Suppressor macrophage treated with lipopolysaccharide for 1 hour (primary cell): ENCODE results near the gene ZFAND3.

Experiments used
- DNase-seq, 3 donors: peaks; one replicate each; pipeline ENCODE4 v3.0.0-alpha.2; 2020 to 2022

Gene ZFAND3, protein sequence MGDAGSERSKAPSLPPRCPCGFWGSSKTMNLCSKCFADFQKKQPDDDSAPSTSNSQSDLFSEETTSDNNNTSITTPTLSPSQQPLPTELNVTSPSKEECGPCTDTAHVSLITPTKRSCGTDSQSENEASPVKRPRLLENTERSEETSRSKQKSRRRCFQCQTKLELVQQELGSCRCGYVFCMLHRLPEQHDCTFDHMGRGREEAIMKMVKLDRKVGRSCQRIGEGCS

DNA sequence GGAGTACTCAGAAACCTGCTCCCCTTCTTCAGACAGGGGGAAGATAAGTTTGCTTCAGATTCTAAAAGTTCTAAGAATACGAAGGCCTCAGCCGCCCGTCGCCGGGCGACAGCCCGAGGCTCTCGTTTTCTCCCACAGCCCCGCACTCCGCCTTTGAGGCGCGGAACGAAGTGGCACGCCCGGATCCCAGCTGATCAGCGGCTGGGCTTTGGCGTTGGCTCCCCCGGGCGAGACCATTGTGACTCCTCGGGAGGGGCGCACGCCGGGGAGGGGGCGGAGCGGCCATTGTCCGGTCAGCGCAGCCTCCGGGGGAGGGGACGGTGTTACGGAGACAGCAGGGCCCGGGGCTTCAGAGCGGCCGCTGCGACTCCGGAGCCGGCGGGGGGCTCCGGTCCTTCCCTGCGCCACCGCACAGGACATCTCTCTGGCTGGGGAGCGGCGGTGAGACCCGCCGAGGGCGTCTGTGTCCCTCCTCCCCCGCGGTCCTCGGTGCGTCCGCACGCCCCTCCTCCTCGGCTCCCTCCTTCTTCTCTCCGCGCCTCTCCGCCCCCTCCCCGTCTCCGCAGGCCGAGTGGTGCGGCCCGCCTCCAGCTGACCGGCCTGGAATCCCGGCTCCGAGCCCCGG is at the start of gene ZFAND3:
TSS of gene ZFAND3 (plus strand) at position 551 of the 625 bp plus-strand sequence. CDS start 219 bp downstream, outside the sequence.
- DNase-seq: peak; percentile 98 to 99 (median 99)

DNA sequence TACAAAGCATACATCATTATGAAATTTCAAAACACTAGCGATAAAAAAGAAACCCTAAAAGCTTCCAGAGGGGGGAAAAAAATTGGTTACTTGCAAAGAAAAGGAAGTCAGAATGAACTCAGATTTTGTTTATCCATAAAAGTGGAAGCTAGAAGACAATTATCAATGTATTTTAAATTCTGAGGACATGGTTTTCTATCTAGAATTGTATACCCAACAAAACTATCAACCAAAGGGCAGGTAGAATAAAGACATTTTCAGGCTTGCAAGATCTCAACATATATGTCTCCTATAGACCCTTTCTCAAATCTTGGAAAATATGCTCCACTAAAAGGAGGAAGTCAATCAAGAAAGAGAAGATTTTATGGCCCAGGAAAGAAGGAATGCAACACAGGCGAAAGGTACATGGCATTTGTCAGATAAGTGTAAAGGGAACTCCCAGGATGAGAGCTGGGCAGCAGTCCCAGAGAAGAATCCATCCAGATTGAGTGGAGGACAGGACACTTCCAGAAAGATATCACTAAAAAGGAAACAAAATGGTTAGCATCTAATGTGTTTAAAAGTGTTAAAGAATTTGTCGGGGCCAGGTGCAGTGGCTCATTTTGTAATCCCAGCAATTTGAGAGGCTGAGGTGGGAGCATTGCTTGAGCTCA is 45.4 kb upstream of the ZFAND3 start:
- no peak for DNase-seq

DNA sequence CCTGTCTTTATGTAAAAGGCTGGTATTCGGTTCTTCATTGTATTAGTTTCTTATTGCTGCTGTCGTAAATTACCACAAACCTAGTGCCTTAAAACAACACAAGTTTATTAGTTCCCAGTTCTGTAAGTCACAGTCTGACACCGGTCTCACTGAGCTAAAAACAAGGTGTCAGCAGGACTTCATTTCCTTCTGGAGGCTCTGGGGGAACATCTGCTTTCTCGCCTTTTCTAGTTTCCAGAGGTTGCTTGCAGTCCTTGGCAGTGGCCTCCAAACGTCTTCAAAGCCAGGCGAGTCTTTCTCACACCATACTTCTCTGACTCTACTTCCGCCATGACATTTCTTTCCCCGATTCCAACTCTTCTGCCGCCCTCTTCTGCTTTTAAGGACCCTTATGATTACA is 43.0 kb upstream of the ZFAND3 start:
- DNase-seq: no peak

DNA sequence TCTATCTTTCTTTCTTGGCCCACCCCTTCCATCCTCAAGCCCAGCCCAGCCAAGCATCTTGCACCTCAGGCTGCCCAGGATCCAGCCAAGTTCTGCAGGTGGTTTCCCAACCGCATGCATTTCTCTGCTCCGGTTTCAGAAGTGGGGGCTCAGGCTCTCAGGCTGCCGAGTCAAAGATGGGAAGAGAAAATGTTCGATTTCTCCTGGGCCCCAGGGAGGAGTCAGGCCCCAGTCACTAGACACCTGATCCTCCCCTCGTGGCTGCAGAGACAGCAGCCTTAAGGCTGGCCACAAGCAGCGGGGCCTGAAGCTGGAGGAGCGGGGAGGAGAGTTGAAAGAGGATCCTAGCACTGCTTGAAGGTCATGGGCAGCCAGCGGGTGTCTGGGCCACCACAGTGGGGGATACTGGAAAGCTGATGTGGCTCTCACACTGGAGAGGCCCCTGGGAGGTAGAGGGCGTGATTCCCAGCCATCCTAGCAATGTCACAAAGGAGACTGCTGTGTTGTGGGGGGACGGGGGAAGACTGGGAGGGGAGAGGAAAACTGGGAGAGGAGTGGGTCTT is 42.2 kb upstream of the ZFAND3 start:
- DNase-seq: no peak

DNA sequence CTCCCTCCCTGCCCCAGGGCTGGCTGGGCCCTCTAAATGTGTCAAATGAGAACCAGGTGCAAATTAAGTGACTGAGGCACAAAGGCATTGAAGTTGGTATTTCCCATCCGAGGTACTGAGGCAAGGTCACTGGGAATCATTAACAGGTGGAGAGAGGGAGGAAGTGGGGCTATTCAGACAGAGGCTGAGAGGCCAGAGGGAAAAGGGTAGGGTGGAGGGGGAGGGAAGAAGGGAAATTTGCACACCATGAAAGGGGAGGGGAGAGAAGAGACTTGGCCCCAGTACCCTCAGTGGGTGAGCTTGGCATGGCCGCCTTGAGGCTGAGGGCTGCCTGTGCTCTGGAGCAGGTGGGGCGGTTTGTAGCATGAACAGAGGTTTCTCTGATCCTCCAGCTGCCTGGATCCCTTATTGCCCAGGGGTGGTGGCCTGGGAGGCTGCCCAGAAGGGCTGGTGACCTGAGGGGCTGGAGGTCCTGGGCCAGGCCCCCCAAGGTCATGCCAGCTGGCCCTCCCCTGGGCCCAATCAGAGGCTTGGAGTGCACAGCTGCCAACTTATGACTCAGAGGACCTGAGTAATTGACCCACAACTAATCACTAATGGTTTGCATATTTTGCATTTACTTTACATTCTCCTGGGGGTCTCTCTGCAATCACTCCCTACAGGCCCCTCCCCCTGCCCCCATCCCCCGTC is 40.3 kb upstream of the ZFAND3 start:
- DNase-seq: no peak

DNA sequence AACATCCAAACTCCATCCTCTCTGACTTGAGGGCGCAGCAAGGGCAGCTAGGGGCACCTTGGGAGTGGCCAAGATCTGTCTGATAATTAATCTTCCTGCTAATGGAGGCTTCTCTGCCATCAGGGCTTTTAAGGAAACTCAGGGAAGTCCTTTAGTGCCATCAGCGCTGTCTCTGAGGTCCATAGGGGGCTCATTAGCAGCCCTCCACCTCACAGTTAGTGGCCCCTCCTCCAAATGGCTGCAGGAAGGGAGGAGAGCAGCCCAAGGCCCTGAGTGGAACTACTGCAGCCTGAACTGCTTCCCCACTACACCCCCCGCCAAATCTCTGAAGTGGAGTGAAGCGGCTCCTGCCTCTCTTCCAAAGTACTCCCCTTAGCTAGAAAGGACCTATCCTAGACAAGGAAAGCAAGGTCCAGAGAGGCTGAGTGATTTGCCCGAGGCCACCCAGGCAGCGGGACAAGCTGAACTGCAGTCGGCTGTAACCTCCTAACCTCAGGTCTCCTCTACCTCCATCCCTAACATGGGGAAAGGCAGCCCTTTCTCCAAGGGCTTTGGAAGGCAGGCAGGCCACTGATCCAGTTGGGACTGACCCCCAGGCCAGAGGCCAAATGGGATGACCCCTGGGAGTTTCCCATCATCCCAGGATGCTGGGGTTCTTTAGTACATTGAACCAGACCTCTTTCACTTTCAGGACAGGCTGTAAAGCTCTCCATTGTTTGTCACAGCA is 39.5 kb upstream of the ZFAND3 start:
- DNase-seq: no peak

DNA sequence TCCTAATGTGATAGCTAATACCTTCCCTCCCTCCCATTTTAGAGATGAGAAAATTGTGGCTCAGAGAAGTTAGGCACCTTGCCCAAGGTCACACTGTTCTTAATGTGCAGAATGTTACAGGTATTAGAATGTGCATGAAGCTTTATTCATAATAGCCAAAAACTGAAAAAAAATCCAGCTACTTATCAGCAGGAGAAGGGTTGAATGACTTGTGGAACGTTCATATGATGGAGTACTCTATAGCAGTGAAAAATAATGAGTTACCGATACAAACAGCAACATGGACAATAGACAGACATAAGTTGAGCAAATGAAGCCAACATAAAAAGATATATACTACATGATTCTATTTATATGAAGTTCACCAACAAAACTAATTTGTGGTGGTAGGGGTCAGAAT is 37.7 kb upstream of the ZFAND3 start:
- DNase-seq: no peak

DNA sequence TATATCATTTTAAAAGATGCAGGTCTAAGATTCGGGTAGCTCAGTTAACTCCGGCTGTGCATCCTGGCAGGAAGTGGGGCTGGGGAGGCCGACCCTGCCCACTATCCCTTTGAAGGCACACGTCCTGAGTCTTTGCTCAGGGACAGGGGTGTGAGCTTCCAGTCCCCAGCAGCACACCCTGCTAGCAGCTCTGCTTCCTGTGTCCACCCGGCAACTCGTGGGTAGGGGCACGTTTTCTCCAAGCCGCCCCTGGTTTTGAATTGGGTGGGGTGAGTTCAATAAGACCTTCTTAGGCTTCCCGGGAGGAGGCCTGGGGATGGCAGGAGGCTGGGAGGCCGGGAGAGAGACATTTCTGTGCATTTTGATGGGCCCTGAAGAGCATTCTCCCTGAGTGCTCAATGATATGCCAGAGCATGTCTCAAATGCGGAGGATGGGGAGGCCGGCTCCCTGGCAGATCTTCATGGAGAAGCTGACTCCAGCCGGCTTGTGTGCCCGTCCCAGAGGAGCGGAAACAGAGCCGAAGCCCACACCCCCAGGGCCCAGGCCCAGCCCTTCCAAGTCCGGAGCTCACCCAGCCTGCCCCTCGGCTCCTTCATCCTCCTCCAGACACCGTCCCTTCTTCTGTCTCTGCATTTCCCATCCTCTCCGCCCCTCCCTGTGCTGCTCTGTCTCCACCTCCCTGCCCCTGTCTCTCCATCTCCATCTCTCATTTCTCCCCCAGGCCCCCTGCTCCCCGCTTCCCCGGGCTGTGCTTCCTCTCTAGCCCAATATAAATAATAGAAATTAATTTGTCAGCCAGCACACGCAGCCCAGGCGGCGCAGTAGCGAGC is 36.3 kb upstream of the ZFAND3 start:
- DNase-seq: no peak

DNA sequence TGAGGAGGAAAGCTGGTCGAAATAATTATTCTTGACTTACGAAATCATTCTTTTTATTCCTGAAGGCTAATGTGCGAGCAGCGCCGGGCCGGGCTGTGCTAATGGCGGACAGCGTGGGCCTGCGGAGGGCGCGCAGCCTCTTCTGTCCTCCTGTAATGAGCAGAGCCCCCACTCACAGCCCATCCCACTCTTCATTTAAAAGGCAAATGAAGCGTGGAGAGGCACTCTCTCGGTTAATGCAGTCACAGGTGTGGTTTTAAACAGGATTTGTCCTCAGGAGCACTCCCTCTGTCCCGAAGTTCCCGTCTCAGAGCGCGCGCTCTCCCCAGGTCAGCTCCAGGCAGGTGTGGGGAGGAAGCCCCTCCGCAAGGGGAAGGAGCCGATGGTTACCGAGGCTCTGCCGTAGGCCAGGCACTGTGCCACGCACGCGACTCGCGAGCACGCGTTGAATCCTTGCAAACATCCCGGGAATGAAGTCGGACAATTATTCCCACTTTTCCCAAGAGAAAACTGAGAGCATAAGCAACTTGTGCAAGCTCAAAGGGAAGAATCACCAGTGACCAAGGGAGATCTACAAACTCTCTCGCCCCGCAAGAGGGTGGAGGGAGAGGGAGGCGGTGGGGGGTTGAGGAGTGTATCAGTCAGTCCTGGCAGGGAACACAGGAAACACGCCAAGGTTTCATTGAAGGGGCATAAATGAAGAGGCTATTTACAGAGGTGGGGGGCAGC is 35.5 kb upstream of the ZFAND3 start:
- peak in 1 of 3 donors; percentile 46 for DNase-seq

DNA sequence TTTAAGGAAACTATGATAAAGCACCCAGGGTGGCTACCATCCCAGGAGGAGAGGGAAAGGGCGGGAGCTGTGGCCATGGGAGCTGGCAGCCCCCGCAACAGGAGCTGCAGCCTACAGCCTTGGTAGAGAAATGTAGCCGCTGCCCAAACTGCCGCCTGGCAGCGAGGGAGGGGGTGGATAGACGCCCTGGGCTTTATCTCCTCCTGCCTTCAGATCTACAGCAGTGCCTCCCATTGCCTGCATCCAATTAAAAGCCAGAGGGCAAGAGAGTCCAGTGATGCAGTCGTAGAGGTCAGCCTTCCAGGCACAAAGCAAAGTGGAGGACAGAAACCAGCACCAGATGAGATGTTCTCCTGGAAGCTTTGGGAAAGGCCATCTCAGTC is 35.0 kb upstream of the ZFAND3 start:
- DNase-seq: no peak

DNA sequence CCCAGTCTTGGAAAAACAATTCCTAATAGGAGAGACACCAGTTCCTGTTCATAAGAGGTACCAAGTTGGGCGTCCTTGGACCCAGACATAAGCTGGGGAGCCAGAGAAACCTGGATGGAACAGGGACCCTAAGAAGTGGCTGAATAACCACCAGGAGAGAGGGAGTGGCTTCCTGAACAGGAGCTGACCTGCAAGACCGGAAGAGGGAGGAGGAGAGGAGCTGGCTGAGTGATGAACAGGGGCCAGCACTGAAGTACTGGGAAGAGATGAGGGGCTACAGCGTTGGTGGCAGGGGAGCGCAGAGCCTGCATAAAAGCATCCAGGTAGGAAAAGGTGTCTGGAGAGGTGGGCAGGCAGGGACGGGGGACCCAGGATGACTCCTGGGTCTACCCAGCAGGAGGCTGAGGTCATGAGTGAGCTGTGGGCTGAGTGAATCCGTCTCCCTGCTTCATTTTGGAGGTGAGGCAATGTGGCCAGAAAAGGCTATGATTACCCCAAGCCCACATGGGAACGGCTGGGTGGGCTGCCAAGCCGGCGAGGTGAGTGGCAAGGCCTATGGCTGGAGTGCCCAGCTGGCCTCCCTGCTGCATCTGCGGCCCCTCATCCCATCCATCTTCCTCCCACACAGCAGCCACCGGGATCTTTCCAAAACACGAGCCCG is 34.4 kb upstream of the ZFAND3 start:
- DNase-seq: no peak

DNA sequence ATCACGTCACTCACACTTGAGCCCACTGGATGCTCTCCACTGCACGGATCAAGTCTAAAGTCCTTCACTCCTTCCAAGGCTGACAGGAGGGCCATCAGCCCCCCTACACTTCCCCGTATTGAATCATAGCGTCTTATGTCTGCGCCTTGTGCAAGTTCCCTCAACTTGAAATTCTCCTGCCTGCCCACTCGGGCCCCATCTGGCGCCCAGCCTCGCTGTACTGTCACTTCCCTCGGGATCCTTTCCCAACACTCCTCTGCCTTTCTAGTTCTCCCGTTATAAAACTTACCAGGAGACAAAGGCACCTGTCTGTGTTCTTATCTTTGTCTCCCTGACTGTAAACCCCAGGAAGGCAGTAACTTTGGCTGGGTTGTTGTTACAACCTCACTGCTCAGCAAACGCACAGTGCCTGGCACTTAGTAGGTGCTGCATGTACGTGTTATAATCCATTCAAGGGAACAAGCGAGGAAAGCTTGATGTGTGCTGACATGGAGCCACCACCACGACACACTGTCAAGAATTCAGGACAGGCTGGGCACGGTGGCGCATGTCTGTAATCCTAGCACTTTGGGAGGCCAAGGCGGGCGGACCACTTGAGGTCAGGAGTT is 33.8 kb upstream of the ZFAND3 start:
- DNase-seq: no peak

DNA sequence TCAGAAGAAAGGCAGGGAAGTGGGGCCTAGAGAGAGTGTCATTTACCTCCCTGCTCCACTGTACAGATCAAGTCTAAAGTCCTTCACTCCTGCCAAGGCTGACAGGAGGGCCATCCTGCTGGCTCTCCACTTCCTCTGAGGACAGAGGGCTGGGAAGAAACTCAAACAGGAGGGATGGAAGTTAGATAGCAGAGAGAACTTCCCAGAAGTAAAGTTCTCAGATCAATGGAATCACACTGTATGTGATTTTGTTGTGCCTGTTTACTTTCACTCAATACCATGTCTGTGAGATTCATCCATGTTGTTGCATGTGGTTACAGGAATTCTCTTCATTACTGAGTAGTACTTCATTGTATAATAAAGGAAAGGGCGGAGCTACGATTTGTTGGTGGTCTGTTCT is 32.3 kb upstream of the ZFAND3 start:
- no peak for DNase-seq

DNA sequence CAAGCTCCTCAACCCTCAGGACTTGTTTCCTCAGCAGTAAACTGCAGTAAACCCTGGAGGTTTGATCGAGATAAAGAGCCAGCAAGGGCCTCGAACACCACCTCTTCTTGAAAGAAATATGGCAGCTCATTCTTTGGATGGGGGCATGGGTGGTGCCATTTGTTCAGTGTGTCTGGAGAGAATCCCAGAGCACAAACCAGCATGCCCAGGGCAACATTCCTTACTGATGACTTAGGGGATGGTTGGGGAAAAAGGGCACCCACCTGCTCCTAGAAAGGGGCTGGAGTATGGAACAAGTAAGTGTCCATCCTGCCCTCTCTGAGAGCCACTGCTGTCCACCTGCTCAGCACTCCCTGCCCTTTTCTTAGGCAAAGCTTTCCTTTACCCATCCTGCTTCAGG is 31.3 kb upstream of the ZFAND3 start:
- no peak for DNase-seq

DNA sequence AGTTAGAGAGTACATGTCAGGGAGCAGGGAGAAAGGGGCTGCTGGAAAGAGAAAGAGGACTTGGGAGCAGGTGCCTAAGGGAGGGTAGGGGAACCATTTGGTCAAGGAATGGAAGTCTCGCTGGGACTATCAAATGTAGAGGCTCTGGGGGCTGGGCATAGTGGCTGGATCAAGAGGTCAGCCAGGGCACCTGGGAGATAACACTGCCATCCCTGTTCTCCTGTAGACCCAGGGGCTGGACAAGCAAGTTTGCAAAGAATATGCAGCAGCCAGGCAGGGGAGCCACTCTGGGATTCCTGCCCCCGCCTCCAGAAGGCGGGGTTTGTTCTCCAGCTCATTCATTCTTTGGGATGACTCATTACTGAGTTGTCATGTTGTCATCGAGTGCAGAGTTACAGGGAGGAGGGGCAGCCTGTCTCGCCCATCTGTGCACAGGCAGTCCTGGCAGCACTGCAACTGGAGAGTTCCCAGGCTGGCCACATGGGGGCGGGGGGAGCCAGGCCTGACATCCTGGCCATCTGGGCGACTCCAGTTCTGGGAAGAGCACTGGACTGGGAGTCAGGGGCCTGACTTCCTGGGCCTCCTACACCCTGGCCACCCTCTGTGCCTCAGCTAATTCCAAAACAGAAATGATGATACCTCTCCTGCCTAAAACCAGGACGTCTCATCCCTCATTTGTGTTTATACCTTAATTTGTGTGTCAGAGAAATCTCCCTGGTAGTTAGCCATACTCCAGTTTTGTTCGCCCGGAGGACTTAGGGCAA is 28.2 kb upstream of the ZFAND3 start:
- DNase-seq: peak; percentile 95 to 97 (median 95)

DNA sequence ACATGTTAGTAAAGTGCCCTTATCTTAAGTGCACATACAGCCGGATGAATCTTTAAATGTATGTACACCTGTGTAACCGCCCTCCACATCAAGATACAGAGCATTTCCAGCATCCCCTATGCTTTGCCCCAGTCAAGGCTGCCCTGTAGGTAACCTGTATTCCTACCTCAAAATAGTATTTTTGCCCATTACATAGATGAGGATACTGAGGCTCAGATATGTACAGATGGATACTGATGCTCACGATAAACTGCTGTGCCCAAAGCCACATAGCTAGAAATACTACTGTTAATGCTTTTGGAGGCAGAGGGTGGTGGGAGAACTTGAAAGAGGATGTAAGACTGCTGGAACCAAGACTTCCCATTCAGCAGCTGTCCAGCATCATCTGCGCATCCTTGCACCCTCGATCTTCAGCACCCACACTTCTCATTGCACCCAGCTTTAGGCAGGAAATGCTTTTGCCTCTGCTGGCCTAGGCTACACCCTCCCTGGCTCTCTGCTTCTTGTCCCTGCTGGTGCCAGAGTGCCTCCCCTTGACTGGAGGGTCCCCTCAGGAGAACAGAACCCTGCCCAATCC is 27.0 kb upstream of the ZFAND3 start:
- DNase-seq: peak; percentile 32 to 39 (median 34)

DNA sequence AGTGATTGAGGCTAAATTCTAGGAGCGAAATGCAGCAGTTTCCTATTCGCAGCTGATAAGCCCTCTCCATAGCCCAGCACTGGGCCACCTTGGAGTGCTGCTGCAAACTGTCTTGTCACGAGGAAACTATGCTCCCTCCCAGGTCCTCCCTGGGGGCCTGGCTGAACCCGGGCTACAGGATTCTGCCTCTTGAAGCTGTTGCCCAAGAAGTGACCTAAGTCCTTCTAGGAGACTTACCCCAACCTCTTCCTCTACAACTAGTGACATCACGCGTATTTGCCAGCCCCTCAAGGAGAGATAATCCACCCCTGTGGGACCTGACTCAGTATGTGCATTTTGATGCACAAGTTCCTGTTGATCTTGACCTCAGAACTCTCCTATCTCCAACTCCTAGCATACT is 26.5 kb upstream of the ZFAND3 start:
- peak in 1 of 3 donors; percentile 22 for DNase-seq

DNA sequence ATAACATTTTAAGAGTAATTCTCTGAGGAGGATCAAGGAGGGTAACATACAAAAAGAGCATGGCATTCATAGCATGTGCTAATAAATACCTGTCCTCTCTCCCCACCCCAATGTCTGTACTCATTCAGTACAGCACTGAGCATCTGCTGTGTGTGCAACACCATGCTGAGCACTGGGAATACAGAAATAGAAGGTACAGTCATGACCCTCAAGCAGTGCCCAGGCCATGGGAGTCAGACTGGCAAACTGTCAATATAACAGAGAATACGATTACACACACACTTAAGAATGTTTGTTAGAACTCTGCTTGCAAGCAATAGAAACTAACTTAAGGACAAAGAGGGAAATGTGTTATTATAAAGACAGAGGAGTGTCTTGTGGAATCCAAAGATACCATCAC is 24.7 kb upstream of the ZFAND3 start:
- no peak for DNase-seq
